Erythroblast (primary cell): ENCODE data around the gene SLC16A4.

ENCODE experiments used
- GATA1 ChIP-seq: IDR thresholded peaks from 2 replicates; pipeline ENCODE4 v1.6.1; 2011; ENCODE audit warnings: low read depth, mild to moderate bottlenecking, control low read depth, low read length, moderate library complexity
- POLR2A ChIP-seq: IDR thresholded peaks from 2 replicates; pipeline ENCODE4 v1.6.1; 2011; ENCODE audit warnings: mild to moderate bottlenecking, low read length

DNA sequence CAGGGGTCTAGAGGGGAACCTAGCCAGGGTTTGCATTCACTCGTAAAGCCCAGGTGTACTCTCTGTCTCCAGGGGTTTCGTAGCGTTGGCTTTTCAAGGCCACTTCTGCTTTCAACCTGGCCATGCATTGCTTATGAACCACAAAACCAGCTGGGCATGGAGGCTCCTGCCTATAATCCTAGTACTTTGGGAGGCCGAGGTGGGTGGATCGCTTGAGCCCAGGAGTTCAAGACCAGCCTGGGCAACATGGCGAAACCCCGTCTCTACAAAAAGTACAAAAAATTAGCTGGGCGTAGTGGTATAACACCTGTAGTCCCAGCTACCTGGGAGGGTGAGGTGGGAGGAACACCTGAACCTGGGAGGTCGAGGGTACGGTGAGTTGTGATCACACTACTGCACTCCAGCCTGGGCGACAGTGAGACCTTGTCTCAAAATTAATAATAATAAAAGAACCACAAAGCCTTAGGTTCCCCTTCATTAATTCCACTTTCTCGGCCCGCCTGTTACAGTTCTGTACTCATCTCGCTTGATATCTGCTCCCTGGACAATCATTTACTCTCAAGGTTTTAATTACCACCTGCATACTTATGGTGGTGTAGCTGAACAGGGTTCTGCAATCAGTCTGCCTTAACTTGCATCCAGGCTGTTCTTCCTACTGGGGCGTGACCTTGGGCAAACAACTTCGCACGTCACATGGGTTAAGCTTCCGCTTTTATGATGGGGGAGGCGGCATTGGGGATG, 6.1 kb downstream of the SLC16A4 start:
- TF ChIP-seq POLR2A (no peak), GATA1 (no peak)
